ENCODE data around the gene DAB1.
"Not testable (repeated sequence)": the region's sequence is repeated elsewhere in the genome, so short reads cannot be mapped to it uniquely, and the experiment has no call there.

The DAB1 gene

DNA sequence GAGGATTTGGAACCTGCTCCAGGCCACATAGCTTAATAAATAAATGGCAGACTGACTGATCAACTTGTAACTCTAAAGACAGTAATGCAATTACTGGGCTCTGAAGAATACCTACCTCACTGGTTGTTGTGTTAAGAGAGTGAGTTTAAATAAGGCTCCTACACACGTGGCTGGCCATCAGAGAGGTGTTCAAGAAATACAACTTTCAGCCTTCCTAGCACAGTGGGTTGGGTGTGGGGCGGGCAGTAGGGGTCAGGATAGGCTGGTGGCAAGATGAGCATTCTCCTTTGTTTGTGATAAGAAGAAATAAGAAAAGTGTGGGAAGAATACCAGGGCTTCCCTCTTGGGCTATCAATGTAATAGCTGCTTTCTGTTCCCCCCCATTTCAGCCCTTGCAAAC, 151.3 kb downstream of the DAB1 start:
- no peak for DNase-seq (ENCODE audit: low read depth)

DNA sequence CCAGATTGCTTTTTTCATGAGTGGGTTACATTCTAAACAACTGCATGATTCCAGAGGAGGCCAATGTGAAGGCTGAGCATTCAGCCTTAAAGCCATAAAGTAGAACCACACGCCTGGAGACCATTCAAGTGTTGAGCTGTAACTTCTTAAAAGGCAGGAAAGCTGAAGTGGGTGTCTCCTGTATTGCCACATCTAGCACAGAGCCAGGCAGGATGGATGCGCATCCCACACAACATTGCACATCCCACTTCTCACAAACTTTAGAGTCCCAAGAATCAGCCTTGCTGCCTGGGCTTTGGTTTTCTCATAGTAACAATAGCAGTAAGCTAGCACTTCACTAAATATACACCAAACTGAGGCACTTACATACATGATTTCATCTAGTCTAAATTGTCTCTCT, 151.7 kb downstream of the DAB1 start:
- DNase-seq (ENCODE audit: low read depth), result no peak

DNA sequence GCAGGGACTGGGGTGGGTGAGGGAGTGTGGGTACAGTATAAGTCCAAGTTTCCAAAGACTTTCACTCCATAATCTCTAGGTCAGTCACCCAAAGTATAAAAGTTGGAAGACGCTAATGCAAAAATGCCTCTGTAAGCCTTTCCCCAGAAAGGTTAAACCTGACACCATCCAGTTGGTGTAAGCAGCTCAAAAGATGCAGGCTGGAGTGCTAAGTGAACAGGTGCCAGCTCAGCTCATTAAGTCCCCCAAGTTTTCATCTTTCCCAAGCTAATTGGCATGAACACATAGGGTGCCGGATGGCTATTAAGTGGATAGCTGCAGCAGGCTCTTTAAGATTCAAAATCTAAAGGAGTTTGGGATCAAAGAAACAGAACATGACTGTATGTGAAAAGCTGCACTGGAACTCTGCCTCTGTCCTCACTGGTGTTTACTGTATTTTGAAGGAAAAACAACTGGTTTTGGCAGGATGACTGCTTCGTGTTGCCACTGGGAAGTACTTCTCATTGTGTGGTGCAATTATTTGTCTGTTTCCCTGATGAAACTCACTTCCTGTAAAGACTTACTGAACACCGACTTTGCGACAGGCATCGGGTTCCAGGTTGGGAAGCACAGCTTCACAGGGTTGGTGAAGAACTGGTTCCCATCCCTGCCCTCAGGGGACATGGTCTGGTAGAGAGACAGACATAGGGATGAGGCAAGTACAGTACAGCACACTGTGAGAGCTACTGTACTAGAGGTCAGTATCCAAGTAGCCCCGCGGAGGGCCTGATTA, 152.7 kb downstream of the DAB1 start:
- DNase-seq (ENCODE audit: low read depth), result no peak

DNA sequence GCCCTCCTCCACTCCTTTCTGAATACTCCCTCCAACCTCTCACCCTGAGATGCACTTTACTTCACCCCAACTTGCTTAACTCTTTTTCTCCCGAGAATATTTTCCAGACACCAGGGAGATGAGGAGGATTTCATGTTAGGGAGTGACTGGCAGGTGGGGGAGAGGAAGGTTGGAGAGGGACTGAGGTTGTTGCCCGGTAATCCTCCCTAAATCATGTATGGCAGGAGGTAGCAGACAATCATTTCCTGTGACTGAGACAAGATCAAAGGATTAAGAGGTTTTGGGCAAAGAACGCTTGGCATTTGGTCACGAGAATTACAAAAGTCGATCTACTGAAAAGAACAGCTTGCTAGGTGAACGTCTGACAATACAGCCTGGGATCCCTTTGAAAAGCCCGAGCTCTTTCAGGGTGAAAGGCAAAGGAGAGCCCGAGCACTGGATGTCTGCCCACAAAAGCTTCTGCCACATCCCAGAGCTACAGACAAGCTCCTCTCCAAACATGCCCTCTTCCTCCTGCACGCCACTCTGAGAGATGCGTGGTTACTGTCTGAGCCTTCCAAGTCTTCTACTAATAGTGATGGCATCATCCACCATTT, 154.1 kb downstream of the DAB1 start:
- DNase-seq (ENCODE audit: low read depth), result no peak

DNA sequence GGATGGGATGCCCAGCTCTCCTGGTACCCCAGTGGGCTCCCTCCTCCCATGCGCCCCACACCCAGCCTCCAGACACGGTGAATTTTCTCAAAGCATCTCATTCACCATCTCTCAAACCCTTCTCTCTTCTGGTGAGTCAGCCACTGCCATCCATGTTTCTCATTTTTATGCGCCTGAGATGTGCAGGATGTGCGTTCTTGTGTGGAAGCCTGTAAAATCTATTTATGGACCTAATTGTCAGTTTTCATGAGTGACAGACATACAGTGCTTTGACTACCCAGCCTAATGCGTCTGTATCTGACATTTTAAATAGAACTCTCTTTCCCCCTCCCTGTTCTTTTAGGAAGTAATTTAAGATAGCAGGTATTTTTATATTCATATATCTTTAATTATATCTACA, 158.8 kb downstream of the DAB1 start:
- DNase-seq (ENCODE audit: low read depth), result no peak

DNA sequence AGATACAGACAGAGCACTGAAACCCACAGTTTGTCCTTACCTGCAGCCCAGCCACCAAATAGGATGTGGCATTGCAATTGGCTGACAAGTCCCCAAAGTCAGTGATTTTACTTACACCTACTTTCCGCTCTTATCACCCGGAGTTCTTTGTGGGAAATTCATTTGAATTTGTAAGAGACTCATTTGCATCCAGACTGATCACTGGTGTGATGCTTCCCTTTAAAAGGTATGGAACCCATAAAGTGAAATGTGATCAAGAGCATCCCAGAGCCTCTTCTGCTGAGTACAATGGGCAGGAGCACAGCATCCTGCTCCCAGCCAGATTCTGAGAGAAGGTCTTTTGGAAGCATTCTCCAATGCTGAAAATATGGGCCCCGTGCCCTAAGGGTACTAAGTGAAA, 161.4 kb downstream of the DAB1 start:
- no peak for DNase-seq (ENCODE audit: low read depth)

DNA sequence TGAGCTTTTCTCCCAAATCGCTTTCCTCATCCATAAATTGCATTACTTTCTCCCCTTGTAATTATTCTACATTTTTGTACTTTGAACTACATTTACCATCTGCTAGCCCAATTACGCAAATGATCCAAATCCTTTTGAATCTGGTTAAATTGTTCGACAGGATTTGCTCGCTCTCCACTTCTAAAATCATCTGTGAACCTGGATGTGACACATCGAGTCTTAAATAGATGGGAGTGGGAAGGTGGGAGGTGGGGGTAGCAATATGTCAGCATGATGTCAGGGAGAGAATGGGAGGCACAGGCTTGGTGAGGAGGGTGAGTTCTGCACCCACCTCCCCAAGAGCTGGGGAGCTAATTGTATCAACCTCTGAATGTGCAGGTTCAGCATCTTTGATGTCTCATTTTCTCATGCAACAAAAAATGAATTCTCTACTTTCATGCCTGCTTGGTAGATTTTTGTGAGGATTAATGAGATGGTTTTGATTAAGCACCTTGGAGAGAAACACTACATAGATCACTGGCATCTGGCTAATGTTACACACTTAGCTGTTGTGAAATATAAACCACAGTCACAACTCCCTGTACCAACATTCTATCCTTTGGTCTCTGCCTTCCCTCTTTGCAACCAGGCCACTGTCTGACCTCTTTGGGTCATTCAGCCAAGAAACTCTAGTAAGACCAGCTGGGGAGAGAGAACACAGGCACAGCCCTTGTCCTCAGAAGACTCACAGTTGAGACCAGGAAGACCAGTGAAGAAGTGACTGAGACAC, 165.1 kb downstream of the DAB1 start:
- DNase-seq (ENCODE audit: low read depth), result no peak

DNA sequence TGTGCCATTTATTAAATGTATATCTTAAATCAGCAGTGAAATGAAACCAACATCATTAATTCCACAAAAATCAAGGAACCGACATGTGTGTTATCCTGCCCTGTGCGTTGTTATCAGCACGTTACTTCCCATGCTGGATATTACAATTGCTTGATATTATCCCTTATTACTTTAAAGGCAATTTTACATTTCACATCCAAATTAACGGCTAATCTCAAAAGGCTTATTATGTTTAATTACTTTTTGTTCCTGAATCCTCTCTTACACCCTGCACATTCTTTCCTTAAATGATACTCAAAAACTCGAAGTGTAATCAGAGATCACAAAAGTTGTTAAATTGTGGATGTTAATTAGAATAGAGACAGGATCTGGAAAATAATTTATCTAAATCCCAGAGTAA, 167.9 kb downstream of the DAB1 start:
- DNase-seq (ENCODE audit: low read depth), result no peak

DNA sequence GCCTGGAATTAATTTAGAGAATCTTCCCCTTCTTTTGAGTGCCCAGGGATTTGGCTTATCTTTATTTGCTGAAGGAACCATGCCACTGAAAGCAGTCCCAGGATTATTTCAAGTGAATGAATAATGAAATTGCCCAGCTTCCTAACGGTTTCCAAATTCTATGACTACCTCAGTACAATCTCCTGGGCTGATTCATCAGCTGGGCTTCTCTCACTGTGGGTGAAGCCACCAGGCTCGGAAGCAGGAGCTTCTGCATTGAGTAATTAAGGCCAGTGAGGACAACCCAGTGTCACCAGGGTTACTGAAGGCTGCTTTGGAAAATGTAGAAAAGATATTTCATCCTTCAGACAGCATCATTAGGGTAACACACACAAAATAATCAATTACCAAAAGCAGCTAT, 169.8 kb downstream of the DAB1 start:
- DNase-seq (ENCODE audit: low read depth), result no peak

DNA sequence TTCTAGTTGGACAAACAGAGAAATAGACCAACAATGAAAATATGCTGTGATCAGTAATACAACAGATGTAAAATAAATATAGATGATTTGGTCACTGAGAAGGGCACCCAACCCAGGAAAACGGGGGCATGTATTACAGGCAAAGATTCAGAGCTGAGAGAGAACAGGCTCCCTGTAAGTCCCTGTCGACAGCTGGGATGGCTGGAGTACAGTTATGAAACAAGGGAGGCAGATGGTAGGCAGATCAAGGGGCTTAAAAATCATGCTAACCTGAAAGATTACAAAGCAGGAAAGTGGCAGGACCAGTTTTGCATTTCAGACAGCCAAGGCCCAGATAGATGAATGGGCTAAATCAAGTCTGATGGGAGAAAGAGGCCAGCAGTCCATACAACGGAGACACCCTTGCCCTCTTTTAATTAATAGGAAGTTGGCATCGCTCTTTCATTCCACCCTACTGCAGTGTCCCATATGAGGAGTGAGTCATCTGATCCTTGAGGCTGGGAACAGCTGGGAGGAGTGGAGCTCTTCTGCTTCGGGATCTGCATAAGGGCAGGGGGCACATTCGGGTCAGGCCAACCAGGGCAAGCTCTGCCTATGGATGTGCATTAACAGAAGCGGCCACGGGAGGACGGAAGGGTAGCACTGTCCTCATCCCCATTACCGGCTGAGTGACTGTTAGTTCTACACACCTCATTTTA, 171.1 kb downstream of the DAB1 start:
- DNase-seq (ENCODE audit: low read depth), result no peak

DNA sequence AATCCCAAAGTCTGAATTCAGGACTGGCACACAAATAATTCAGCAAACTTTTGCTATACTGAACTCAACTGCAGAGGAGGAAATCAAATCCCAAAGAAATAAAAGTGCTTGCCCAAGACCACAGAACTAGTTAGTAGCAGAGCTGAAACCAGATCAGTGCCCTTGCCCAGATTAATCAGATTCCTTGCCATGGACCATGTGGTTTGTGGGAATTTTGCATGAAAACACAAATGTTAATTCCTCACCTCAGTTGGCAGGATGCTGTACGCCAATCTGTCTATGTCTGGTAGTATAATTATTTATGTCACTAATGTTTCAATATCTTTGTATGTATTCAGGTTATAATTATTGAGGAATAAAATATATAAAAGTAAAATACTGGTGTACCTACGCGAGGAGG, 173.8 kb downstream of the DAB1 start:
- DNase-seq (ENCODE audit: low read depth), result no peak

DNA sequence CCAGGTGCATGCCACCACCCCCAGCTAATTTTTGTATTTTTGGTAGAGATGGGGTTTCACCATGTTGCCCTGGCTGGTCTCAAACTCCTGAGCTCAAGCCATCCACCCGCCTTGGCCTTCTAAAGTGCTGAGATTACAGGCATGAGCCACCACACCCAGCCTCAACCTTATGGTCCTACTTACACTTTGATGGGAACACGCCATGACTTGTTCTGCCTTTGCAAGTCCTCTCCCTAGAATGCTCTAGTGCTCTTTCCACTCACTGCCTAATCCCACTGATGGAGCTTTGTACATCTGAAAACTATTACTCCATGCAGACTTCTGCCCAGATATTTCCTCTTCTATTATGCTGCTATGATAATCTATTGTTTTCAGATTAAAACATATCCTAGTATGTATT, 174.3 kb downstream of the DAB1 start:
- no peak for DNase-seq (ENCODE audit: low read depth)

DNA sequence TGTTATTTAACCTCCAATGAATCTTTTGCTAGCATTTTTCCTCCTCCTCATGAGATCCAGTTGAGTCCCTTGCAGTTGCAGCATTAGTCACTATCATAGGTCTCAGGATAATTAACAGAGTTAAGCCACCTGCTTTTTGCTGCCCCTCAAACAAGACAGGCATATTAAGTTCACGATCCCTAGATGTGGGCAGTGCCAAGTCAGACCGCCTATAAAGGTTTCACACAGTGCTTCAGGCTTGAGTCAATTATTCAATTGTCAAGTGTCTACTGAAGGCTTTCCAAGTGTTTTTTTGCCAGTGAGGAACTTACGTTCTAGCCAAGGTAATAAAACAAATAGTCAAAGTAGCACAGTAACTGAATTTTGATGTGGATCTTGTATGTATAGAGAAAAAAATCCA, 175.0 kb downstream of the DAB1 start:
- DNase-seq (ENCODE audit: low read depth), result no peak

DNA sequence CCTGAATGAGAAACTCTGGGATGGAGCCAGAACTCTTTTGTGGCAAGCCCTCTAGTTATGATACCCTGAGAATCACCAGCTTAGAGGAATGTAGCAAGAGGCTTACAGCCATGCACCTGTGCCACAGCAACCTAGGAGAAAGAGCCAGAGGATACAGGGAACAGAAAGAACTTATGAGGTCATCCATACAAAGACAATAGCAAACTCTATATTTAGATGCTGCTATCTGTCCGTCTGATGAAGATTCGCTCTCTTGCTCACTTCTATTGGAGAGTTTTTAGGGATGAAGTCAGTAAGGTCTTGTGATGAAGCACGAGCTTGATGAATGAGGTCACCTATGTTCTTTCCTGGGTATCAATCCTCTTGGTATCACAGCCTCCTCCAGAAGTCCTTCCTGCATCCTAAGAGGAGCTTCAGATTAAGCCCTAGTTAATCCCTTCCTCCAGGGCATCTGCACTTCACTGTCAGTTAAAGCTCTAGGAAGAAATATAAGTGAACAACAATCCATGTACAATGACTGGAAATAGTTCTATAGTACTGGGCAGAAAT, 185.6 kb downstream of the DAB1 start:
- no peak for DNase-seq (ENCODE audit: low read depth)

DNA sequence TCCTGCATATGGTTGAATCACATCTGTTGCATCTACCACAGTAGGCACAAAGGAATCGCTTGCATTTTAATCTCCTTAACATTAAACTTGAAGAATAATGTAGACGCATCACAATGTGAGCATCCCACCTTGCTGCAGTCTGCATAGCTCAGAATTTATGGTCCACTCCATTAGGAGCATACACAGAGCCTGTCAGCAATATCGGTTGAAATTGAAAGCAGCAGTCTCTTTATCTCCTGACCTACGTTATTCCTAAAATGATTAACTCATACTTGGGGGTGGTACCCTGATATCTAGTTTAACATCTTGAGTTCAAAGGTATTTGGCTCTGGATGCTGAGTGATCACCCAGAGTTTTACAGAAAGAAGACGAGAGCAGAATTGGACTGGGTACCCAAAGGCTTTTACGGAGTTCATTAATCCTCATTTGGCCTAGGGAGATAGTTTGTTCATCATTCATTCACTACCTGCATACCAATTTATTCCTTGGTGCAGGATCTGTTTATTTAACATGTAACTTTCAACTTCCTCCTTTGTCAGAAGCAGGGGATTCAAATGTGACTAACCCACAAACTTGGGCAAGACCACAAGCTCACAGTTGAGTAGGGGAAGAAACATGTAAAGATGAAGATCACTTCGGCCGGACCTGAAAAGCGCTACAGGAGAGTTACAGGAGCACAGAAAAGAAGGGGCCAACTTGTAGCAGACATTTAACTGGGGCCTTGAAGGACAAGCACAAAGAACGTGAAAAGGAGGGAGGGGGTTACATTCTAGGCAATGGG, 187.9 kb downstream of the DAB1 start:
- no peak for DNase-seq (ENCODE audit: low read depth)

DNA sequence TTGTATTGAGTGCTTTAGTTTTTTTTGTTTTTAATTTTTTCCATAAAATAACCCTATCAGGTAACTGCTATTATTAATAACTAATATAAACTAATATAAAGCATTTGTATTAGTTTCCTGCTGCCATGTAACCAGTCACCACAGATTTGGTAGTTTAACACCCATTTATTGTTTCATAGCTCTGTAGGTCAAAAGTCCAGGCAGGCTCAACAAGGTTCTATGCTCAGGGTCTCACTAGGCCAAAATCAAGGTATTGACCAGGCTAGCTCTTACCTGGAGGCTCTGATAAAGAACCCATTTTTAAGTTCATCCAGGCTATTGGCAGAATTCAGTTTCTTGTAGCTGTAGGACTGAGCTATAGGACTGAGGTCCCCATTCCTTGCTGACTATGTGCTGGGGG, 189.4 kb downstream of the DAB1 start:
- no peak for DNase-seq (ENCODE audit: low read depth)

DNA sequence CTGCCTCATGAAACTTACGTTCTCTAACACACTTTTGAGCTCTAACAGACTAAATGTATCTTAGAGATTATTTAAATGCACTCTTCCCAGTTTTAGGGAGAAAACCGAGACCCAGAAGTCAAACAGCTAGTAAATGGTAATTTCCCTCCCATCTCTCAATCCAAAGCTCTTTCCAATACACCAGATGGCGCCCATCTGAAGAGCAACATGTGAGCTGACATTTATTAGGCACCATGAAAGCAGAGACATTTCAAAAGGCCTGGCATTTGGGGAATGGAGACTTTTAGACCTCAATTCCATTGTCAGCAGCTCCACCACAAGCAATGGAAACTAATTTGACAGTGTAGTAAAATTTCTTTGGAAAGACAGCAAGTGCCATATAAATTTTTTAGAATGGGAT, 191.4 kb downstream of the DAB1 start:
- DNase-seq (ENCODE audit: low read depth), result no peak

DNA sequence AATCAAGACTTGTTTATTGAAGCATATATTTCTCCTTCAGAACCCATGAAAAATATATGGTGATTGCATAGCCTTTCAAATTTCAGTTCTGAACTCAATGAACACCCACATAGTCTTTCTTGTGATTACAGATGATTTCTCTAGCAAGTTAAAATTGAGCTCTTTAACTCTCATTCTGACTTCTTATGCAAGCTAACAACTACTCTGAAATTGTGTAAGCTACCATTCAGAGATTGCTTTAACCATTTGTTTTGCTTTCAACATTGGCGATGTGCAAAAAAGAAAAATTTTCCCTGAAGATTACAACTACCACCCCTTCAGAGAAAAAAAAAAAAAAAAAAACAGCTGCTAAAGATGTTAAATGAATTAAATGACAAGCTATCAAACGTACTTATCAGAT, 193.9 kb downstream of the DAB1 start:
- DNase-seq (ENCODE audit: low read depth), result no peak

DNA sequence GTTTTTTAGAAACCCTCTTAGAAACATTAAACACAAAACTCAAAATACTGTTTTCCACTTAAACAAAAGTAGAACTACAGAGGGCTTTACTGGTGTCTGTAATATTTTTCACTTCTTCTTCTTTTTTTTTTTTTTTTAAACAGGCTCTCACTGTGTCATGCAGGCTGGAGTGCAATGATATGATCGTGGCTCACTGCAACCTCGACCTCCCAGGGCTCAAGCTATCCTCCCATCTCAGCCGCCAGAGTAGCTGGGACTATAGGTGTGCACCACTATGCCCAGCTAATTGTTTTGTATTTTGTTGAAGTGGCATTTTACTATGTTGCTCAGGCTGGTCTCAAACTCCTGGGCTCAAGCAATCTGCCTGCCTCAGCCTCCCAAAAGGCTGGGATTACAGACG, 194.8 kb downstream of the DAB1 start:
- no peak for DNase-seq (ENCODE audit: low read depth)

DNA sequence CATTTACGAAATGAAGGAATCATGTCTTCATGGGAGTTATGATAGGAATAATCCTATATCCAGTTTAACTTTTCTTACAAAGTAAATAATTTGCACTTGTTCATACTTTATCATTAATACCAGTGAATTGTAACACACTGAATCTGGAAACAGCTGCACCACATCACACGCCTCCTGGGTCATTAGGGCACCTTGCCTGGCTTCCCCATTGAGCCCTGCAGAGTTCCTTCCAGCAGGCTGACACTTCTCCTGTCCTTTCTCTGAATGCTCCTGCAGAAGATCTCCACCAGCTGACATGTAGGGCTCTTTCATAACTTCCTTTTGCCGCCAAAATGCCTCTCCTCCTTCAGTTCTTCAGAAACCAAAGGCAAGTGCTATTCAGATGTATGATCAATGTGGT, 201.1 kb downstream of the DAB1 start:
- DNase-seq (ENCODE audit: low read depth), result no peak

DNA sequence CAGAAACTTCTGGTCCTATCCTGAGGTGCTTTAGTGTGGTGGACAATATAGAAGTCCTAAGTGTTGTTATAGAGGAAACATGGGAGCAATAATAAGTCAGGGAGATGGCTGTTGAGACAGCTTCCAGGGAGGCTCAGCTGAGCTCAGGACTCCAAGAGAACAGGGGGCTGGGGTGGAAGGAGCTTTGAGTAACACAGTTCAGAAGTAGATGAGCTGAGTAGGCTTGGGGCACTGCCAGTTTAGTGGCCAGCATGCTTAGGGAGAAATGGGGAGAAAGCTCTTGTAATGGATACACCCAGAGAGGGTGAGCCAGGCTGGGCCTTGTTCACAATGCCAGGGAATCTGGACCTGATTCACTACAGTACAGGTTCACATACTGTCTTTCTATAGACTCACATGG, 201.6 kb downstream of the DAB1 start:
- DNase-seq (ENCODE audit: low read depth), result no peak

DNA sequence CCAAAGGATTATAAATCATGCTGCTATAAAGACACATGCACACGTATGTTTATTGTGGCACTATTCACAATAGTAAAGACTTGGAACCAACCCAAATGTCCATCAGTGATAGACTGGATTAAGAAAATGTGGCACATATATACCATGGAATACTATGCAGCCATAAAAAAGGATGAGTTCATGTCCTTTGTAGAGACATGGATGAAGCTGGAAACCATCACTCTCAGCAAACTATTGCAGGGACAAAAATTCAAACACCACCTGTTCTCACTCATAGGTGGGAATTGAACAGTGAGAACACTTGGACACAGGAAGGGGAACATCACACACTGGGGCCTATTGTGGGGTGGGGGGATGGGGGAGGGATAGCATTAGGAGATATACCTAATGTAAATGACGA, 203.0 kb downstream of the DAB1 start:
- not testable (repeated sequence) for DNase-seq (ENCODE audit: low read depth)
